HT-29 (cell line): Measurements from ENCODE around the gene RAB31. TPM values are rescaled to one million over a fixed set of nuclear protein-coding genes. Genes with fewer than 3 reads are reported as not detected.
A peak's percentile ranks its signal among the peaks of the same experiment; 100 is the strongest.

ENCODE experiments used
- DNase-seq: peaks from one replicate; pipeline ENCODE4 v3.0.0-alpha.2; 2015; ENCODE audit warnings: low spot score
- total RNA-seq: library from RNA; depleted of rRNA; stranded (reverse); fragments of >200 nt; shearing (Covaris generic); gene quantifications from 2 replicates; pipeline ENCODE4 v1.2.3, GENCODE V29; 2014

Gene RAB31
- total RNA-seq, 1 experiment from 2014 or later: 1.7 TPM

- DNase-seq: no peak
Measured at GRCh38 chr18:9860682-9861081, 152.6 kb downstream of the RAB31 start.

- no peak for DNase-seq
Measured at GRCh38 chr18:9861157-9861556, 153.1 kb downstream of the RAB31 start.

- no peak for DNase-seq
Measured at GRCh38 chr18:9861933-9862332, 153.8 kb downstream of the RAB31 start.

- no peak for DNase-seq
Measured at GRCh38 chr18:9862686-9863085, 154.6 kb downstream of the RAB31 start.

GRCh38 chr18:9863282-9863681 lies 155.2 kb downstream of the RAB31 start:
- DNase-seq: no peak

GRCh38 chr18:9865764-9866490 lies 157.8 kb downstream of the RAB31 start:
- DNase-seq: no peak

- no peak for DNase-seq
Measured at GRCh38 chr18:9866627-9867026, 158.5 kb downstream of the RAB31 start.

- no peak for DNase-seq
Measured at GRCh38 chr18:9867071-9867594, 159.0 kb downstream of the RAB31 start.

GRCh38 chr18:9868857-9869714 lies 161.0 kb downstream of the RAB31 start:
- DNase-seq: no peak

GRCh38 chr18:9869715-9870430 lies 161.8 kb downstream of the RAB31 start:
- DNase-seq: peak; percentile 37

GRCh38 chr18:9870431-9871008 lies 162.4 kb downstream of the RAB31 start:
- no peak for DNase-seq

GRCh38 chr18:9871244-9871746 lies 163.2 kb downstream of the RAB31 start:
- no peak for DNase-seq

- no peak for DNase-seq
Measured at GRCh38 chr18:9872823-9873222, 164.7 kb downstream of the RAB31 start.

- no peak for DNase-seq
Measured at GRCh38 chr18:9874728-9875127, 166.6 kb downstream of the RAB31 start.

- no peak for DNase-seq
Measured at GRCh38 chr18:9876212-9876866, 168.2 kb downstream of the RAB31 start.

GRCh38 chr18:9876867-9877654 lies 169.0 kb downstream of the RAB31 start:
- DNase-seq: peak; percentile 73

GRCh38 chr18:9877655-9878014 lies 169.5 kb downstream of the RAB31 start:
- DNase-seq: no peak

- DNase-seq: no peak
Measured at GRCh38 chr18:9878095-9878494, 170.0 kb downstream of the RAB31 start.

GRCh38 chr18:9878783-9879242 lies 170.7 kb downstream of the RAB31 start:
- DNase-seq: no peak

- no peak for DNase-seq
Measured at GRCh38 chr18:9884090-9884489, 176.0 kb downstream of the RAB31 start.
